PFSK-1 (cell line): Measurements from ENCODE around the gene ALPK3.

Experiments
- FOXP2 ChIP-seq: optimal IDR thresholded peaks from 2 replicates; pipeline ENCODE3; 2011; ENCODE audit warnings: borderline replicate concordance, control low read depth, inconsistent platforms; ENCODE audit not compliant: insufficient read depth; ENCODE audit errors: extremely low read length, extremely low read depth
- POLR2AphosphoS5 ChIP-seq: IDR thresholded peaks from 2 replicates; pipeline ENCODE4 v1.6.1; 2012; ENCODE audit warnings: low read depth, mild to moderate bottlenecking, control low read depth, low read length, moderate library complexity
- REST ChIP-seq, 2 experiments: IDR thresholded peaks; 2 replicates each; pipeline versions ENCODE4 v1.6.1 to v1.8.0; 2011 to 2012; ENCODE audit warnings: low read depth in 2 of 2, low read length in 2 of 2, control low read depth in 1 of 2, inconsistent platforms in 1 of 2, mild to moderate bottlenecking in 1 of 2, moderate library complexity in 1 of 2; ENCODE audit not compliant: insufficient read depth in 1 of 2
- SIN3A ChIP-seq: IDR thresholded peaks from 2 replicates; pipeline ENCODE4 v1.6.1; 2012; ENCODE audit warnings: mild to moderate bottlenecking, low read length, moderate library complexity, borderline replicate concordance; ENCODE audit not compliant: insufficient read depth
- TAF1 ChIP-seq: IDR thresholded peaks from 2 replicates; pipeline ENCODE4 v1.6.1; 2012; ENCODE audit warnings: low read length, control low read depth, borderline replicate concordance; ENCODE audit not compliant: insufficient read depth

Gene ALPK3

GRCh38 chr15:84878504-84878903, 61.3 kb downstream of the ALPK3 start:
- TF ChIP-seq REST (IDR thresholded peaks at IDR 0.05; ENCODE audit: insufficient read depth in 1 of 2, low read depth in 2 of 2, low read length in 2 of 2) (no peak), TAF1 (no peak), FOXP2 (no peak), POLR2AphosphoS5 (no peak), SIN3A (no peak)

- TF ChIP-seq SIN3A (no peak), REST (IDR thresholded peaks at IDR 0.05; ENCODE audit: insufficient read depth in 1 of 2, low read depth in 2 of 2, low read length in 2 of 2) (no peak), POLR2AphosphoS5 (no peak), FOXP2 (no peak), TAF1 (no peak)
Measured at GRCh38 chr15:84879088-84879780, 62.1 kb downstream of the ALPK3 start.

- TF ChIP-seq TAF1 (no peak), POLR2AphosphoS5 (no peak), FOXP2 (no peak), SIN3A (no peak), REST (IDR thresholded peaks at IDR 0.05; ENCODE audit: insufficient read depth in 1 of 2, low read depth in 2 of 2, low read length in 2 of 2) (no peak)
Measured at GRCh38 chr15:84880007-84880406, 62.9 kb downstream of the ALPK3 start.

GRCh38 chr15:84880822-84881519, 63.8 kb downstream of the ALPK3 start:
- no peak for TF ChIP-seq POLR2AphosphoS5
- TF ChIP-seq REST (IDR thresholded peaks at IDR 0.05; ENCODE audit: insufficient read depth in 1 of 2, low read depth in 2 of 2, low read length in 2 of 2), result no peak
- TF ChIP-seq TAF1, result no peak
- TF ChIP-seq FOXP2, result no peak
- no peak for TF ChIP-seq SIN3A

GRCh38 chr15:84881520-84881830, 64.3 kb downstream of the ALPK3 start:
- no peak for TF ChIP-seq FOXP2
- TF ChIP-seq SIN3A, result no peak
- TF ChIP-seq POLR2AphosphoS5, result no peak
- TF ChIP-seq REST (IDR thresholded peaks at IDR 0.05; ENCODE audit: insufficient read depth in 1 of 2, low read depth in 2 of 2, low read length in 2 of 2), result no peak
- no peak for TF ChIP-seq TAF1
